ENCODE data around the gene MINDY3. TPM values are rescaled to one million over a fixed set of nuclear protein-coding genes. Genes with fewer than 3 reads are reported as not detected.

MINDY3 gene
- total RNA-seq, 2 experiments from 2014 or later = 16.4 to 18.3 TPM

DNA sequence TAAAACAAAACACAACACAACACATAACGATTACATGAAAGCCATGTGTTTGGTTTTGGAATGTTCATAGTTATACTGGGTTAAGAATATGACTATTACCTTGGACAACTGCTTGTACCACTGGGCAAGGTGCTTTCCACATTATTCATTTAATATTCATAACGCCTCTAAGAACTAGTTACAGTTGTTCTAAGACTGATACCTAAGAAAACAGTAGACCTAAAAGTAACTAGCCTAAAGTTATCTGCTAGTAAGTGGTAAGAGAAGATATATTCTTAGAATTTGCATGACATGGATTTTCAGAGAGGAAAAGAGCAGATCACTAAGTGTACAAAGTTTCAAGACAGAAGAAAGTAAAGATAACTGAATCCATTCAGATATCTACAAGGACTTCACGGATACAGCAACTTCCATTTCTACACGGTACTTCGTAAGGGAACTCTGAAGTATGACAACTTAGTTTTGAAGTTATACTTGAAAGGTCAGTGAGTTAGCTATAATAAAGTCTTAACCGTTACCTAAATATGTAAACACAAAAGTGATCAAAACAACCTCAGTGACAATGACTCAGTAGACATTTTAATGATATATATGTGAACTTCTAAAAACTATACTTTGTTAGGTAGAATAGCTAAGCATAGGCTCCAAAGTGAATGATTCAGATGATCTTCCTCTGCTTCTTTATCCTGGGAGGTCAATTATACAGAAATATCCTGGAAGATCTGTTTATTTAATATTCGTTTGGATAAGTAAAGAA is 65.1 kb downstream of the MINDY3 start:
- DNase-seq = no peak
- no peak overlapping the region for H3K4me3 Mint-ChIP-seq
- no peaks in the 10 kb centered on the region for H3K9me3 Mint-ChIP-seq (ENCODE audit: low read depth)
- H3K4me1 Mint-ChIP-seq = peaks cover 14% of the 10 kb centered on the region
- no peak overlapping the region for H3K27ac Mint-ChIP-seq
- ATAC-seq = no peak
- CTCF ChIA-PET = no interaction called here
- peaks cover 33% of the 10 kb centered on the region for H3K36me3 Mint-ChIP-seq
- no peaks in the 10 kb centered on the region for H3K27me3 Mint-ChIP-seq

DNA sequence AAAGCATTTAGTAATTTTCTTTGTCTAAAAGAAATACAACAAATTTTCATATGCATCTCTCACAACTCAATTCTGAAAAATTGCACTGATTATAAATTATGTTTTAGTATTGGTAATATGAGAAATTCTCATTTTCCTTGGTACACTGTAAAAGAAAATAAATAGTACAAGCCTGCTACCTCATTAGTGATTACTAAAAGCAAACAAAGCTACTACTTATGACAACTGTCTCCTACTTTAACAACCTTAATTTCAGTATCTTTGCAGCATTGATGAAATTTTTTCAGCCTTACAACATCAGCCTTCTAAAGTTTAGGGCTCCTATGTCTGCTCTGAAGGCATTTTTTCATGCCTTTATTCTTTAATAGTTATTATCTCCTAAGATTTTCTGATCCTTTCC is 65.7 kb downstream of the MINDY3 start:
- DNase-seq = no peak
- CTCF ChIA-PET = no interaction called here
- ATAC-seq = no peak
- H3K4me1 Mint-ChIP-seq = peaks cover 14% of the 10 kb centered on the region
- H3K27ac Mint-ChIP-seq = no peak overlapping the region
- no peaks in the 10 kb centered on the region for H3K9me3 Mint-ChIP-seq (ENCODE audit: low read depth)
- H3K27me3 Mint-ChIP-seq = no peaks in the 10 kb centered on the region
- H3K36me3 Mint-ChIP-seq = peaks cover 33% of the 10 kb centered on the region
- no peak overlapping the region for H3K4me3 Mint-ChIP-seq

DNA sequence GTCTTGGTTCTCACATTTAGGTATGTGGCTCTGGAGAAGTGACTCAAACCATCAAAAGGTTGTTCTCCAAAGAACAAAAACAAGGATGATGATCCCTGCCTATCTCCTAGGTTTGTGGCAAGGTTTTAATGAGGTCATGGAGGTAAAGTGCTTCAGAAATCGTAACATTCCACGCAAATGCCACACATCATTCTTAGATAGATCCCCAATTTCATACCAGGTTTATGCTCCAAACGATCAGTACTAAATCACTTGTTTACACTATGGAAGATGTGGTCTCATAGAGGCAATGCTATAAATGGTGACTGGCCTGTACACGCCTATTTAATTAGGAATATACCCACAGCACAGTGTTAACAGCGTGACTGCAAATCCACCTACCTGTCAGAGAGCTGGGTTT is 66.6 kb downstream of the MINDY3 start:
- Mint-ChIP-seq H3K4me3 (no peak overlapping the region), H3K9me3 (ENCODE audit: low read depth) (no peaks in the 10 kb centered on the region), H3K4me1 (peaks cover 14% of the 10 kb centered on the region), H3K27me3 (no peaks in the 10 kb centered on the region), H3K36me3 (peaks cover 36% of the 10 kb centered on the region), H3K27ac (no peak overlapping the region)
- DNase-seq (no peak), ATAC-seq (no peak)
- CTCF ChIA-PET = no interaction called here

DNA sequence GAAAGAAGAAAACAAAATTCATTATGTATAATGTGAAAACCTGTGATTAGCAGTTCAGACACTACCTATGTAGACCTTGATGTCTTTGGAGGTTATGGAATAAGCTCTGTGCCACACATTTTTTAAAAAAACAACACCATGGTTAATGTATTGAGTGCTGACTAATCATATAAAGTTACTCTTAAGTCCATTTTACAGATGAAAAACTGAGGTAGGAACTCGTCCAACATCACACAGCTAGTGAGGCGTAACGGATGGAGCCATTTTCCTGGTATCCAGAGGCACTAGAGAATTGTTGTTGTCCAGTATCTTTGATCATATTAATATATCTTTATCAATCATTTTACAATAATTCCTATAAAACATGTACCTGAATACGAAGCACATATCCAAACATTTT is 67.5 kb downstream of the MINDY3 start:
- H3K27ac Mint-ChIP-seq = no peak overlapping the region
- CTCF ChIA-PET = no interaction called here
- H3K27me3 Mint-ChIP-seq = no peaks in the 10 kb centered on the region
- no peak overlapping the region for H3K4me3 Mint-ChIP-seq
- ATAC-seq (no peak), DNase-seq (no peak)
- peaks cover 37% of the 10 kb centered on the region for H3K36me3 Mint-ChIP-seq
- peaks cover 14% of the 10 kb centered on the region for H3K4me1 Mint-ChIP-seq
- no peaks in the 10 kb centered on the region for H3K9me3 Mint-ChIP-seq (ENCODE audit: low read depth)

DNA sequence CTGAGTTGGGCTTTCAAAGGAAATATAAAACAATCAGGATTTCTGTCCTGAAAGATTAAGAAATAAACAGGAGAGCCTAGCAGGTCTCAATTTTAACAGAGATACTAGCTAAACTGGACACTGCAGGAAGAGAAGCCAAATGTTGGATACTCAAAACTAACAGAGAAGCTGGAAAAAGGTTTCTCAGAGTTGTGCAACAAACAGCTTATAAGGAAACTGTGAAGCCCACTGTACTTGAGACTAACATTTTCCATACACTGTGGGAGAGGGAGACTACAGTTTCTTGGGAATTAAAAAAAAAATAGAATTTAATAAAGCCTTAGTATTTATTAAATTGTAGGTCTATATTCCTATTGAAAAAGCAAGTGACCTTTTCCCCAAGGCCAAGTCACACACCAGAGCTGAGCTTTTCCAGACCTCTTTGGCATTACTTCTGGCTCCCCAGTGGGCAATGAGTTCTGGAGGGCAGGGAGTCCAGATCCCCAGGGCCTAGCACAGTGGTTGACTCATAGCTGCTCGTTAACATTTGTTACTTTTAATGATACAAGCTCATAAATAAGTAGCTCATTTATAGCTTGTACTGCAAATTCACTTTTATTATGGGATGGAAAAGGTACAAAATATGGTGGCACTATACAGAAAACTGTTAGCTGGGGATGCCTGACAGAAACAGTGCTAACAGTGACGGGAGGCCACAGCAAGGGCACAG is 68.3 kb downstream of the MINDY3 start:
- CTCF ChIA-PET = no interaction called here
- H3K4me3 Mint-ChIP-seq = no peak overlapping the region
- no peak overlapping the region for H3K27ac Mint-ChIP-seq
- H3K4me1 Mint-ChIP-seq = peaks cover 14% of the 10 kb centered on the region
- DNase-seq = no peak
- no peak for ATAC-seq
- peaks cover 39% of the 10 kb centered on the region for H3K36me3 Mint-ChIP-seq
- no peaks in the 10 kb centered on the region for H3K27me3 Mint-ChIP-seq
- H3K9me3 Mint-ChIP-seq (ENCODE audit: low read depth) = no peaks in the 10 kb centered on the region

DNA sequence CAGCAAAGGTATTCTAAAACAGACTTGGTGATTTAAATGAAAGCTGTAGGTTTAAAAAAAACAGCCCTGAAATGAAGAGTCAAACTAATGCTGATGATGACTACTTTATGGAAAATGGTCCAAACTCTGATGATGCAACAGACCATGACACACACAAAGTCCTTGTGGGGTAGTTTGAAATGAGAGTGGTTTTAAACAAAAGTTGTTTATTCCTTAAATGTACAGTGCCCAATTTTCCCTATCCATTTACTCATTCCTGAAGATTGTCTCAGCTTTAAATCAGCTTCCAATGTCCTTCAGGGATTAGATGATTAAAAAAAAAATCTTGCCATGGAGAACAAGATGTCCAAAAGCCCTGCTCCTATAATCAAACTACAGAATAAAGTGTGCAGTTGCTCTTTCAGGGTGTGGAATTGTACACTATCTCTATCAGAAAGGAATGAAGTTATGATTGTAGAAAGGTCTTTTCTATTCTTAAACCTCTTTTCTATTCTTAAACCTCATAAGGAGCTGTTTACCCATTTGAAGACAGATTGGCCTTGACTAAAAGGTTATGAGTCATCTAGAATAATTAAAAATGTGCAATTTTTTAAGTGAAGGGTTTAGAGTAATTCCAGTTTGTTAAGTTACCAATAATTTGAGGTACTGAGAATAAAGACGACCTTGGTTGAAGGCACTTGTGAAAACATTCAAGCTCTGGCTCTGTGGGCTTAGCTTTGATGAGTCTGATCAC is 70.3 kb downstream of the MINDY3 start:
- H3K9me3 Mint-ChIP-seq (ENCODE audit: low read depth) = no peaks in the 10 kb centered on the region
- CTCF ChIA-PET = no interaction called here
- ATAC-seq (no peak), DNase-seq (no peak)
- peaks cover 37% of the 10 kb centered on the region for H3K36me3 Mint-ChIP-seq
- H3K27me3 Mint-ChIP-seq = no peaks in the 10 kb centered on the region
- no peaks in the 10 kb centered on the region for H3K4me1 Mint-ChIP-seq
- H3K27ac Mint-ChIP-seq = no peak overlapping the region
- no peak overlapping the region for H3K4me3 Mint-ChIP-seq

DNA sequence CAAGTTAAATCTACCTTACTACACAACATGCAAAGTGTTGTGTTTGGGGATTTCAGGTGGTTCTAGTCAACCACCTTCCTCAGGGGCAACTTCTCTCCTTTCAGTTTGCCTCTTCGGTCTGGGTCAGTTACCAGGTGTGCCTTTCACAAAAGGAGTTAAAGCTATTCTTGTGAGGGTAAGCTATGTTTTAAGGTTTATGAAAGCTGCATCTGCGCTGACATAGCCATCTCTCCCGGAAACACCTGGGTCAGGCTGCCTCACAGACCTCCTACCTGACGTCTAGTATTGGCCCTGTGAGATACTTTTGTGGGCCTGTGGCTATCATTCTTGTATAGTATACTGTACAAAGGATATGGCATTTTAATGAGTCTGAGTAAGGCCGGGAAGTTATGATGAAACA is 72.9 kb downstream of the MINDY3 start:
- H3K27me3 Mint-ChIP-seq = no peaks in the 10 kb centered on the region
- H3K9me3 Mint-ChIP-seq (ENCODE audit: low read depth) = no peaks in the 10 kb centered on the region
- DNase-seq = no peak
- no peak for ATAC-seq
- peaks cover 42% of the 10 kb centered on the region for H3K36me3 Mint-ChIP-seq
- CTCF ChIA-PET = interaction anchor here (0.6 kb wide), 1 partner anchor 41 kb away, joined by 3 read pairs; no protein-coding TSS in a partner anchor
- H3K4me3 Mint-ChIP-seq = no peak overlapping the region
- H3K27ac Mint-ChIP-seq = no peak overlapping the region
- H3K4me1 Mint-ChIP-seq = no peaks in the 10 kb centered on the region

DNA sequence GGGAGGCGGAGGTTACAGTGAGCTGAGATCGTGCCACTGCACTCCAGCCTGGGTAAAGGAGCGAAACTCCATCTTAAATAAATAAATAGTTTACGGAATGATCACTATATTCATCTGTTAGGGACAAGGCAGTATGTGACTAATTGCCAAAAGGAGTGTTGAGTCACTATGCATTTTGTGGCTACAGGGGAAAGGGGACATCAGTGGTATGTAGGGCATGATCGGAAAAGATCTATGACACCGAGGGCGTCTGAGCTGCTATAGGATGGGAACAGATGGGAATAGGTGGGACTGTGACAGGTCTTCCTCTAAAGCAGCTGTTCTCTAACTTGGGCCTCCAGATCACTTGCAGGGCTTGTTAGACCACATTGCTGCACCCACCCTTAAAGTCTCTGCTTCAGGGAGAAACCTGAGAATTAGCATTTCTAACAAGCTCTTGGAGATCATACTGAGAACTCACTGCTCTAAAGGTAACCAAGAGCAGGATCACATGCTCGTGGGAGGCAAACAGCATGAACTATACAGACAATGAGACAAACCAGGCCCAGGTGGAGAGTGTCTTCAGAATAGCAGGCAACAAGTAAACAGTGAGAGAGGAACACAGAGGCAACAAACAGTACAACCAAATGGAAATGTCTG is 75.5 kb downstream of the MINDY3 start:
- Mint-ChIP-seq H3K27ac (no peak overlapping the region), H3K4me3 (no peak overlapping the region), H3K27me3 (no peaks in the 10 kb centered on the region), H3K36me3 (peaks cover 49% of the 10 kb centered on the region), H3K9me3 (ENCODE audit: low read depth) (no peaks in the 10 kb centered on the region), H3K4me1 (no peaks in the 10 kb centered on the region)
- CTCF ChIA-PET = no interaction called here
- ATAC-seq (no peak), DNase-seq (no peak)

DNA sequence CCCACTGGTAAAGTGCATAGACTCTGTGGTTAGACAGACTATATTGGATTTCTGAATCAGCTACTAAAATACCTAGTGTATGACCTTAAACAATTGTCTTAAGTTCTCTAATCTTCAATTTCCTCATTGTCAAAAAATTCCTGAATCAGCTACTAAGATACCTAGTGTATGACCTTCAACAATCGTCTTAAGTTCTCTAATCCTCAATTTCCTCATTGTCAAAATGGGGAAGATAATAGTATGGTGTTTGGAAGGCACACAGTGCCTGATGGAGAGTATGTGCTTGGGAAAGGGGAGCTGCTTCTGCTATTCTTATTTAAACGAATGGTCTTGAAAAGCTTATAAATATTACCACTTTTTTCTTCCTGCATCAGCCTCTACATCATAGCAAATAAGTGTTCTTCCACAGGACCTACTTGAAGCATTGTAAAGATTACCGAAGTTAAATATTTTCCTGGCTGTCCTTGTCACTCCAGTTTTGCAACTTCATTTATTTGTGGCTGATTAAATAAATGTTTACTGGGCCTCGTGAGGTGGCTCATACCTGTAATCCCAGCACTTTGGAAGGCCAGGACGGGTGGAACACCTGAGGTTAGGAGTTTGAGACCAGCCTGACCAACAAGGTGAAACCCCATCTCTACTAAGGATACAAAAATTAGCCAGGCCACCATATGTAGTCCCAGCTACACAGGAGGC is 76.2 kb downstream of the MINDY3 start:
- Mint-ChIP-seq H3K36me3 (peaks cover 50% of the 10 kb centered on the region), H3K4me1 (no peaks in the 10 kb centered on the region), H3K27ac (no peak overlapping the region), H3K4me3 (no peak overlapping the region), H3K27me3 (no peaks in the 10 kb centered on the region), H3K9me3 (ENCODE audit: low read depth) (no peaks in the 10 kb centered on the region)
- ATAC-seq (no peak), DNase-seq (no peak)
- CTCF ChIA-PET = no interaction called here

DNA sequence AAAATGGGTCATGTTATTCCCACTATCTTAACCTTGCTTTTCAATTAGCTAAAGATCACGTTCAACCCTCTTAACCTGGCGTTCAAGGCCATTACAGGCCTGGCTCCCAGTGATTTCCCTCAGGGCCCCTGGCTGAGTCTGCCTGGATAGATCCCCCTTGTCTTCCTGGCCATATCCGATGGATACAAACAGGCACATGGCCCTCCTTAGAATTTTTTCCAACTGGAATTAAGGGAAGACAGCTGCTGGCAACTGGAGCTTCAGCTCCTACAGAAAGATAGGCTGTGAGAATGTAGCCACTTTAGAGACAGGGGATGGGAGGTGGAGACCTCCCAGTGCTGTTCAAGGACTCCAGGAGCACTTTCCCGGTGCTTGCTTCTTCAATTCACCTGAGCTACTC is 77.5 kb downstream of the MINDY3 start:
- DNase-seq (no peak), ATAC-seq (no peak)
- Mint-ChIP-seq H3K27ac (no peak overlapping the region), H3K4me1 (no peaks in the 10 kb centered on the region), H3K9me3 (ENCODE audit: low read depth) (no peaks in the 10 kb centered on the region), H3K4me3 (no peak overlapping the region), H3K27me3 (no peaks in the 10 kb centered on the region), H3K36me3 (peaks cover 52% of the 10 kb centered on the region)
- CTCF ChIA-PET = no interaction called here

DNA sequence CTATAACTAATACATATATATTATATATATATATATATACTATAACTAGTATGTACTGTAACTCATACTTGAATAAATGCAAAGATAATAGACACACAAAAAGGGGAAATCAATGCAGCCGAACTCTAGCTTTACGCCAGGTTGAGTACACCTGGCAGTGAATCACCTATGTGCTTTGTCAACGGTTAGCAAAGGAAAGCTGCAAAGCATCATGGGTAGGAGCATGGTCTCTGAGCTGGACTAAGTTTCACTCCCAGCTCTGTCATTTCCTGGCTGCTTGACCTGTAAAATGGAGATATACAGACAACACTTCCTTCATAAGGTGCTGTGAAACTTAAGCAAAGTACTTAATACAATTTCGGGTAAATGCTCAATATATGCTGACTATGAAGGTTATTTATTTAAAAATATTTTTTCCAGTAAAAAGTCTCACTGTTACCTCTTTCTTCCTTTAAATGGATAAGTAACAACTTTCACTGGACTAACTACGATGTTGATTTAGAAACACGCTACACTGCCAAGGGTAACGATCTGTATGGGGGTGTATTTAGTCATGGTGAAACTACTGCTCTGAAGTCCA is 78.8 kb downstream of the MINDY3 start:
- Mint-ChIP-seq H3K4me1 (no peaks in the 10 kb centered on the region), H3K27ac (no peak overlapping the region), H3K9me3 (ENCODE audit: low read depth) (peaks cover 1% of the 10 kb centered on the region), H3K4me3 (no peak overlapping the region), H3K27me3 (no peaks in the 10 kb centered on the region), H3K36me3 (peaks cover 58% of the 10 kb centered on the region)
- CTCF ChIA-PET = no interaction called here
- no peak for ATAC-seq
- DNase-seq = no peak

DNA sequence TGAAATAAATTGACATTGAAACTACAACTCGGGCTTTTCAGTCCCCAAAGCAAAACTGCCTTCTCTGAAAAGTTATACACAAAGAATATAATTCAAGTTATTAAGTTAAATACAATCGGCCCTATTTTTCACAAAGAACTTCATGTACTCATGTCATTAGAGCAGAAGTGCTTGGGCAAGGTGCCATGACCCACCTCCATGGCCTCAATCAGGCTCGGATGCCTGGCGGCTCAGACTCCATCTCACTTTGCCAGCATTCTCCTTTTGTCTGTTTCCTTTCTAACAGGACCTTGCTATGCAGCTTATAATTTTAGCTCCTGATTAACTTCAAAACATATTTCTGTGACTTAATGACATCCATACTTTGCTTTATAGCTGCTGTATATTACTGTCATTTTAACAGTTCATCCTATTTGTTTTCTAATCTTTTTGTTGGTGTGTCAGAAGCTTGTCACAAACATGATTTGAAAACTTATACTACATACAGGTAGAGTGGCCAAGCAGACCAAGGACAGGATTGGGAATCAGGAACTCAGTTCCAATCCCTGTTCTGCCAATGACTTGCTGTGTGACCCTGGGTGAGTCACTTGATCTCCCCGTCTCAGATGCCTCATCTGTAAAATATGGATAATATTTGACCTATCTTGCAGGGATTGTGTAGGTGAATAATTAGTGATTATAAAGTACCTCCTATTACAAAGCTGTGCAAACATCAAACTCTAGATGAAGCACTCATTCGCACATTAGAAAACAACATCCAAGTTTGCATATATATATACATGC is 79.8 kb downstream of the MINDY3 start:
- H3K4me1 Mint-ChIP-seq = no peaks in the 10 kb centered on the region
- H3K9me3 Mint-ChIP-seq (ENCODE audit: low read depth) = peaks cover 2% of the 10 kb centered on the region
- CTCF ChIA-PET = no interaction called here
- no peaks in the 10 kb centered on the region for H3K27me3 Mint-ChIP-seq
- ATAC-seq = no peak
- no peak for DNase-seq
- H3K36me3 Mint-ChIP-seq = peaks cover 59% of the 10 kb centered on the region
- H3K27ac Mint-ChIP-seq = no peak overlapping the region
- no peak overlapping the region for H3K4me3 Mint-ChIP-seq
